ENCODE results near the gene C10orf53.
"Not testable (repeated sequence)": the region's sequence is repeated elsewhere in the genome, so short reads cannot be mapped to it uniquely, and the experiment has no call there.

The C10orf53 gene

GRCh38 chr10:49688261-49688846 lies 8.9 kb downstream of the C10orf53 start:
- DNase-seq, result no peak

DNA sequence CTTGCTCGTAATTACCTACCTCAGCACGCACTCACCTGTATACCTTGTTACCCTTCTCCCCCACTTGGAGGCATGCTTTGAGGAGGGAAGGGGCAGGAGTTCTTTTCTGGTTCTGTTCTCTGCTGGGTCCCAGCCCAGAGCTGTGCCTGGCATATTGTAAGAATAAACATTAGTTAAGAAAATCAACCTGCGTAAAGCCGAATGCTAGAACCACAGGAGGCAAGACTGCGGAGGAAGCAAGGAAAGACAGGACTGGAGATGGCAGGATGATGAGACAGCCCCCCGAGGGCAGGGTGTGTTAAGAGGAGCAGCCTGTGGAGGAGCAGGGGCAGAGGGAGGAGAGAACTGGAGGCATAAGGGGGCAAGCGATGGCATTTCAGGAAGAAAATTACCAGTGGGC lies 9.5 kb downstream of the C10orf53 start:
- no peak for DNase-seq

DNA sequence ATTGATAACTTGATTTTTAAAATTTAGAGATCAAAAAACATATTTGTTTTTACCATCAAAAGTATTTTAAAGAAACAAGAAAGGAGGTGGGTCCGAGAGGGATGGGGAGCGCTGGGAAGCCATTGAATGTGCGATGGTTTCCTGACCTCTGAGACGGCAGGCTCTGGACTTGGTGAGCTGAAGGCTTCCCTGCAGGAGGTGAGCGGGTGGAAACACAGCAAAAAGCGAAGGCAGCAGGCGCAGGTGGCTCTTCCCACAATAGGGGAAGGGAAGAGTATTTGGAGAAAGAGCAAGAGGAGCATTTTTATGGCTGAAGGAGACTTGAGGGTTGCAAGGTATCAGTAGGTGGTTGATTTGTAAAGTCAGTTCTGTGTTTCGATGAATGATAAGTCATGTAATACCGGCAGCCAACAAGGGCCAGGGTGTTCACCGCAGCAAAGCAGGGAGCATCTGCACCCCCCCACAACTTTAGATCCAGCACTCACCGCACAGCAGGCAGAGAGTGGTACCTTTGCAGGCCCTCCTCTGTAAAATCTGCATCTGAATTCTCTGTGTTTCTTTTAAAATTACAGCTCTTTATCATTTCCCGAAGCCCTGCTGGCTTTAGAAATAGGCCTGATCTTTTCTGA lies 10.5 kb downstream of the C10orf53 start:
- no peak for DNase-seq

DNA sequence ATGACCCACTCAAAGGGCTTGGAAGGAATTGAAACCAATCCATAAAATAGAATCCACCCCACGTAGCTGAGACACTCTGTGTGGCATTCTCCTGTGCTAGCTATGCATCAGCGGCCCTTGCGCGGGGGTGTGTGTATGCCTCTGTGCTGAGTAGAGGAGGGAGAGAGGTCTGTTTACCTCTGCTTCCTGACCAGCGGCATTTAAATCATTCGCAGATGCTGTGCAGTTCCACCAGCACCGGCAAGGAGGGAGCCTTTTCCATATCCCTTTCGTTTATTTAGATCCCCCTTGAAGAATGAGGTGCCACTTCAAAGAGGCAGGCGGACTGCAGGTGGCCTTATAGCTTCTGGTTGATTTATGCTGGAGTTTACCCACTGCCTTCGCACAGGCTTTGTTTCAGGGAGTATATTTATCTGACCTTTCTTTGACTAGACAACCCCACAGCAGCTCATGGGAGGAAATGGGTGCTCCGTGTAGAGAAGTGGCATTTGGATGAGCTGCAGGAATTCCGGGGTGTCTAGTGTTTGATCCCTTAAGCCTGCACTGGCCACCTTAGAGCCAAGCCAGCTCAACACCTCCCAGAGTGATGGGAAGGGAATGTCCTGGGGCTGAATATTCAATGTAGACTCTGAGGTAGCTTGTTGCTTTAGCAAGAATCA lies 11.4 kb downstream of the C10orf53 start:
- no peak for DNase-seq

- DNase-seq, result no peak
Observed at GRCh38 chr10:49691588-49691987, 12.1 kb downstream of the C10orf53 start.

- no peak for DNase-seq
Observed at GRCh38 chr10:49694466-49694865, 15.0 kb downstream of the C10orf53 start.

GRCh38 chr10:49696311-49696710 lies 16.9 kb downstream of the C10orf53 start:
- DNase-seq, result no peak

DNA sequence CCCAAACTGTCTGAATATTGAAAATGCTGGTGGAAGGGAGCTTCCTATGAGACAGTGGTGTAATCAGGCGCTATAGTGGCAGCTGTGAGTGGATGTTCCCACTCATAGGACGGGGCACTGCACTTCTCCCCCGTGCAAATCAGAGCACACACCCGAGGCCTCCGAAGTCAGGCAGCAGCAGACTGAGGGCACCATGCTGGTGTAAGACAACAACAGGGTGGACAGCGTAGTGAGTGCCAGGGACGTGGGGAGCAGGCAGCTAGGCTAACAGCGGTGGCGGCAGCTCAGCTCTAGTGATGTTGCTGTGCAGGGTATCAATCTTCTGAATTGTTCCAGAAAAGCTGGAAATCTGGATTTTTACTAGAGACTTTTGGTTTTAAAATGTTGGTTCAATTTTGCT lies 19.2 kb downstream of the C10orf53 start:
- DNase-seq, result no peak

- no peak for DNase-seq
Observed at GRCh38 chr10:49700211-49700610, 20.8 kb downstream of the C10orf53 start.

DNA sequence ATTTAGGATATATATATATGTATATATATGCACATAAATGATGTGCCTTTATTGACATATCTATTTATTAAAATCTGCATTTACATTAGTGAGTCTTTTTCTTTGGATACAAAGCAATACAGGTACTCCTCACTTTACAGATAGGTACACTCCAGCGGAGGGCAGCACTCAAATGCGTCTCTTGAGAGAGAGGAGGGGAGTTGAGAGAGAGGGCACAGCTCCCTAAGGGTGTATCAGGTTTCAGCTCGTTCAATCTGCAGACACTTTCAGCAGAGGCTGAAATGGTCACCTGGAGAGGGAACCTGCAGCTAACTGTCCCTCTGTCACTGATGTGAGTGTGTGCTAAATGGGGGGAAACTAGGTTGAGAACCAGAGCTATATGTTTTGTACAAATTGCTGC lies 21.5 kb downstream of the C10orf53 start:
- DNase-seq, result no peak

- no peak for DNase-seq
Observed at GRCh38 chr10:49707585-49707984, 28.1 kb downstream of the C10orf53 start.

DNA sequence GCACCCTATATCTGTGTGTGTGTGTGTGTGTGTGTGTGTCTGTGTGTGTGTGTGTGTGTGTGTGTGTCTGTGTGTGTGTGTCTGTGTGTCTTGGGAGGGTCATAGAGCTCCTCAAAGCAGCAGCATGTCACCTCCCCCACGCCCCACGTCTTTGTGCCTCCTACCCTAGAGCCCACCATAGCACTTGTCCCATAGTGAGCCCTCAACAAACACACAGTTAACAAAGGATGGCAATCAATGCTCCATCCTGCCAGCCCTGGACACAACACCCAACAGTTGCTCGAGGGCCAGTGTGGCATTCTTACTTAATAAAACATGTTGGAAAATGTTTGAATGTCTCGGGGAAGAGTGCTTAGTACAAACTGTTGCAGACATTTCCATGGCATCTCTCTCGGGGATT lies 30.5 kb downstream of the C10orf53 start:
- DNase-seq, result no peak

DNA sequence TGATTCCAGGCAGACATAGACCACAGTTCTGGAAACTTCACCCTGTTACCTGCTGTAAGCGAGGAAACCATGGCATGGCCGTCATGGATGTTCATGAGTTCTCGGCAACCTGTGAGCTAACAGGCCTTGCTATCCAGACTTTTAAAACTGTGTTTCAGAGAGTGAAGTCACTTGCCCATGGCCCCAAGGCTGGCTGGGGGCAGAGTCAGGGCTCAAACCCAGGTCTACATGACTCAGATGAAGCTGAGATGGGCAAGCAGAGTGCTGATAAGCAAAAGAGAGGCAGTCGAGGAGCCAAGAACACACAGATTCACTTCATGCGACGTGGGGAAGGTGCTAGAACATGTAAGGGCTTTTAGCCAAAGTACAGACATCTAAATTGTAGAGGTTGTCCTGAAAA lies 31.5 kb downstream of the C10orf53 start:
- no peak for DNase-seq

- no peak for DNase-seq
Observed at GRCh38 chr10:49711481-49711880, 32.0 kb downstream of the C10orf53 start.

DNA sequence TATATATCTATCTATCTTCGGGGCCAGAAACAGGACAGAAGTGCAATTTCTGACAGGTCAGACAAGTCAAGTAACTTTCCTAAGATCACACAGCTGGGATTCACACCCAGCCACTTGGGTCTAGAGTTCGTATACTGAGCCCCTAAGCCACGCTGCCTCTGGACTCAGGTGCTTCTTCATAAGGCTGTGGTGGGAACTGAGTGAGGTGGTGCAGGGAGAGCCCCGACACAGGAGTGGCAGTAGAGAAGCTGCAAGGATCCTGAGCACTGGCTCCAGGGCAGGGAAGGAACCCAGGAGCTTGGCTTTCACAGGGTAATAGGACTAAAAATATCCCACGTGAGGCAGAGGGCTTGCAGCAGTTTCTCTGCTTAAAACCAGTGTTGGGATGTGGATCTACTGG lies 33.8 kb downstream of the C10orf53 start:
- no peak for DNase-seq

GRCh38 chr10:49715157-49715556 lies 35.7 kb downstream of the C10orf53 start:
- DNase-seq, result not testable (repeated sequence)

GRCh38 chr10:49726593-49726992 lies 47.1 kb downstream of the C10orf53 start:
- no peak for DNase-seq

DNA sequence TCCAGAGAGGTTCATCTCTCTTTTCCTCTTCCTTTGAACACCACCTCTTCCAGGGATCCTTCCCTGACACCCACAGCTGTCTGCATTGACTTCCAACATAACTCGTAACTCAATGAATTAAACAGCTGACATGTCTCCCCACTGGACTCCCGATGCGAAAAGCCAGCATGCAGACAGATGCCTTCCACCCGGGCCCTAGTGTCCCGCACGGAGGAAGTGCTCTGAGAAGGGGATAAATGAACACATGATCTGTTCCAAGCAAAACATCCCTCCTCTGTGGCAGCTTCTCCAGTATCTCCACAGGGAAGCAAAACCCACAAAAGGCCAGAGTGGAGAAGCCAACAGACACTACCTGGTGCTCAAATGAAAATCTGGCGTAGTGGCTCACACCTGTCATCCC lies 54.4 kb downstream of the C10orf53 start:
- no peak for DNase-seq

DNA sequence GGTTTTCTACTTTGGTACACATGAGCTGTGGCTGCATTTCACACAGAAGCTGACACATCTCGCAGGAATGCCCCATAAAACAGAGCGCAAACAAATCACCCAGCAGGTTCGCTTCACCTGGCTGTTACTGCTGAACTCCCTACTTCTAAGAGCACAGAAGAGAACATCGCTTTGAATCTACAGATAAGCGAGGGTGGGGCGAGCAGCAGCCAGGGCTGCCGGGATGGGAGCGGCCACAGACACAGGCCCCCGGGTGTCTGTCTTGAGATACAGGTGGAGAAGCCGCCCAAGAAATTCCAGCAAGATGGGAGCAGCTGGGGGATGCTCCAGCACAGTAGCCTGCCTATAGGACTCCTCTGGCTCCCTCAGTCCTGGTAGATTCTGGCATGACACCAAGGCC lies 55.2 kb downstream of the C10orf53 start:
- no peak for DNase-seq

GRCh38 chr10:49735161-49735560 lies 55.7 kb downstream of the C10orf53 start:
- no peak for DNase-seq

- DNase-seq, result no peak
Observed at GRCh38 chr10:49735848-49736563, 56.6 kb downstream of the C10orf53 start.

GRCh38 chr10:49736564-49737113 lies 57.2 kb downstream of the C10orf53 start:
- DNase-seq, result no peak

Measured in hypothalamus (tissue), 51 donors.